NCI-H2107 treated with DMSO at 0.1 percent for 48 hours (cell line): ENCODE measurements around the gene CALR3.
"Not testable (repeated sequence)": the region's sequence is repeated elsewhere in the genome, so short reads cannot be mapped to it uniquely, and the experiment has no call there.

Experiments
- DNase-seq: peaks from one replicate; lab custom pipeline; 2025; ENCODE audit not compliant: unreplicated experiment; lab: John Stamatoyannopoulos, UW

The CALR3 gene

DNA sequence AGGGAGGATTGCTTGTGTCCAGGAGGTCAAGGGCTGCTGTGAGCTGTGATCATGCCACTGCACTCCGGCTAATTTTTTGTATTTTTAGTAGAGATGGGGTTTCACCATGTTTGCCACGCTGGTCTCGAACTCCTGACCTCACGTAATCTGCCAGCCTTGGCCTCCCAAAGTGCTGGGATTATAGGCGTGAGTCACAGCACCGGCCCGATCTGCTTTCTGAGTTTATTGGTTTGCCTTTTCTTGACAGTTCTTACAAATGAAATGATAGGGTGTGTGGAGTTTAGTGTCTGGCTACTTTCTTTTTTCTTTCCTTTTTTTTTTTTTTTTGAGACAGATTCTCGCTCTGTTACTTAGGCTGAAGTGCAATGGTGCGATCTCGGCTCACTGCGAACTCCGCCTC lies 1.1 kb upstream of the CALR3 start:
- no peak for DNase-seq

DNA sequence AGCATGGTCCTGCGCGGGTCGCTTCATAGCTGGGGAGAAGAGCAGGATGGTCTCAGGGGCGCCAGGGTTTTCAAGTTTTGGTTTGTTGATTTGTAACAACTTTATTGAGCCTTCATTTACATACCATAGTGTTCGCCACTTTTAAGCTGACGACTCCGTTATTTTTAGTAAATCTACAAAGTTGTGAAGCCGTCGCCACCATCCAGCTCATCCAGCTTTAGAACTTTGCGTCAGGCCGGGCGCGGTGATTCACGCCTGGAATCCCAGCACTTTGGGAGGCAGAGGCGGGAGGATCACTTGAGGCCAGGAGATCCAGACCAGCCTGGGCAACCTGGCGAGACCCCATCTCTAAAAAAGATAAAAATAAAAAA lies 631 bp upstream of the CALR3 start:
- no peak for DNase-seq

DNA sequence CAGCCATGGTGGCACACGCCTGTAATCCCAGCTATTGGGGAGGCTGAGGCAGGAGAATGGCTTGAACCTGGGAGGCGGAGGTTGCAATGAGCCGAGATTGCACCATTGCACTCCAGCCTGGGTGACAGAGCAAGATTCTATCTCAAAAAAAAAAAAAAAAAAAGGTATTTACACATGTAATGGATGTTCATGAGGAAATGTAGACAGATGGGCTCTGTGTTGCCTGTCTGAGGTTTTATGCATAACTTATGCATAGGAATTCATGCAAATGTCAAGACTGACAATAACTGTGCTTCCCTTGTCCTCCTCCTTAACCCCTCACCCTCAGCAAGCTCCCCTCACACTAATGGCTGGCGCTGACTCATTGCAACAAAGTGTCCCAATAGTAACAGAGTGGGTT lies 9.5 kb downstream of the CALR3 start:
- not testable (repeated sequence) for DNase-seq

DNA sequence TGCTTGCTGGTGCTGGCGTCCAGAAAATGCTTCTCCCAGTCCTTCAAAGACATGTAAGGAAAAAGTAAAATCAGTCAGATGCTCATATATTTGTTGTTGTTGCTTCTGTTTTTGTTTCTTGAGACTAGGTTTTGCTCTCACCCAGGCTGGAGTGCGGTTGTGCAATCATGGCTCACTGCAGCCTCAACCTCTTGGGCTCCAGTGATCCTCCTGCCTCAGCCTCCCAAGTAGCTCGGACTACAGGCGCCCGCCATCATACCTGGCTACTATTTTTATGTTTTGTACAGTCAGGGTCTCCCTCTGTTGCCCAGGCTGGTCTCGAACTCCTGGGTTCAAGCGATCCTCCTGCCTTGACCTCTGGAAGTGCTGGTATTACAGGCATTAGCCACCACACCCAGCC lies 13.2 kb downstream of the CALR3 start:
- DNase-seq, result no peak

DNA sequence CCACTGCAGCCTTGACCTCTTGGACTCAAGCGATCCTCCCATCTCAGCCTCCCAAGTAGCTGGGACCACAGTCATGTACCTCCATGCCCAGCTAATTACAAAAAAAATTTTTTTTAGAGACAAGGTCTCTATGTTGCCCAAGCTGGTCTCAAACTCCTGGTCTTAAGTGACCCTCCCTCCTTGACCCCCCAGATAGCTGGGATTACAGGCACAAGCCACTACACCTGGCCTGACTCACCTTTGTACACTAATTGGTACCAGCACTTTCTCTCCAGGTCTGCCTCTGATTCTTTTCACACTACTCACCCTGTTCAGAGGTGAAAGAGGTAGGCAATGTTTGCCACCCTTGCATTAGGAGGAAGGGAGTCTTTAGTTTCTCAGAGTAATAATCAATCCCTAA lies 18.7 kb downstream of the CALR3 start:
- DNase-seq, result no peak

DNA sequence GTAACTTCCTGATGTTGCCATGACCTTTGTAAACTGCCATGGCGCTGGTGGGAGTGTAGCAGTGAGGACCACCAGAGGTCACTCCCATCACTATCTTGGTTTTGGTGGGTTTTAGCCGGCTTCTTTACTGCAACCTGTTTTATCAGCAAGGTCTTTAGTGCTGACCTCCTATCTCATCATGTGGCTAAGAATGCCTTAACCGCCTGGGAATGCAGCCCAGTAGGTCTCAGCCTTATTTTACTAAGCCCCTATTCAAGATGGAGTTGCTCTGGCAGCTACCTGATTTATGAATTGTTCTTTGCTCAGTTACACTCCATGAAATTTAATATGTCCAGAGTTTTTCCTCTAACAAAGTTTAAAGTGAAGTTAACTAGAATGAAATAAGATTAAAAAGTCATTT lies 19.6 kb downstream of the CALR3 start:
- DNase-seq, result no peak

DNA sequence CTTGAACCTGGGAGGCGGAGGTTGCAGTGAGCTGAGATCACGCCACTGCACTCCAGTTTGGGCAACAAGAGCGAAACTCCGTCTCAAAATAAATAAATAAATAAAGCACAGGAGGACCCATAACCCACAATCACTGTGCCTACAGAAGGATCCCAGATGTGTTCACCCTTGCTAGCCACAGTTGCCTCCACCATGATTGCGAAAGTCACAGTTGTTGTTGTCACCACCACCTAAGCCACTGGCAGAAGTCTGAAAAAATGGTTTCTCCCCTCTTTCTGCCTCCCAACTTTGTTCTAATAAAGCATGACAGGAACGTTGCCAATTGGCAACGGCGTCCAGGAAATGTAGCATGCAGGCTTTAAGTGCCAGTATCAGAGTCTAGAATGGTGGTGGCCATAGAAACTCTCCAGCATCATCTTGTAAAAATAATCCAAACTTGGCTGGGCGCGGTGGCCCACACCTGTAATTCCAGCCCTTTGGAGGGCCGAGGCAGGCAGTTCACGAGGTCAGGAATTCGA lies 22.0 kb downstream of the CALR3 start:
- no peak for DNase-seq

DNA sequence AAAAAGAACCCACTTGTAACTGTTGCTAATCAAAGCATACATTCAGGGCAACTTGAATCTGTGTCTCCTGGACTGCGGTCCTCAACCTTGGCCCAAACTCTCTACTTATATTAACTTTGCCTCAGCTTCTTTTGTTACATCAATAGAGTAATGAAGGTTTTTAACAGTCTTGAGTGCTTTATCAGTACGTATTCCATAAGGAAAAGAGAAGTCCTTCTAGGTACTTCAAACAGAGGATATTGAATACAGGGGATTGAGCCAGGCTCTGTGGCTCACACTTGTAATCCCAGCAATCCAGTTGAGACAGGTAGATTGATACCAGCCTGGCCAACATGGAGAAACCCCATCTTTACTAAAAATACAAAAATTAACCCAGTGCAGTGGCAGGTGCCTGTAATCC lies 23.0 kb downstream of the CALR3 start:
- no peak for DNase-seq

DNA sequence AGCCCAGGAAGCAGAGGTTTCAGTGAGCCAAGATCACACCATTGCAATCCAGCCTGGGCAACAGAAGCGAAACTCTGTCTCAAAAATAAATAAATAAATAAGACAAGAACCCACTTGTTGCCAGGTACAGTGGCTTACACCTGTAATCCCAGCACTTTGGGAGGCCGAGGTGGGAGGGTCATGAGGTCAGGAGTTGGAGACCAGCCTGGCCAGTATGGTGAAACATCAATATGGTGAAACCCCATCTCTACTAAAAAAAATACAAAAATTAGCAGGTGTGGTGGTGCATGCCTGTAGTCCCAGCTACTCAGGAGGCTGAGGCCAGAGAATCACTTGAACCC lies 23.4 kb downstream of the CALR3 start:
- not testable (repeated sequence) for DNase-seq

DNA sequence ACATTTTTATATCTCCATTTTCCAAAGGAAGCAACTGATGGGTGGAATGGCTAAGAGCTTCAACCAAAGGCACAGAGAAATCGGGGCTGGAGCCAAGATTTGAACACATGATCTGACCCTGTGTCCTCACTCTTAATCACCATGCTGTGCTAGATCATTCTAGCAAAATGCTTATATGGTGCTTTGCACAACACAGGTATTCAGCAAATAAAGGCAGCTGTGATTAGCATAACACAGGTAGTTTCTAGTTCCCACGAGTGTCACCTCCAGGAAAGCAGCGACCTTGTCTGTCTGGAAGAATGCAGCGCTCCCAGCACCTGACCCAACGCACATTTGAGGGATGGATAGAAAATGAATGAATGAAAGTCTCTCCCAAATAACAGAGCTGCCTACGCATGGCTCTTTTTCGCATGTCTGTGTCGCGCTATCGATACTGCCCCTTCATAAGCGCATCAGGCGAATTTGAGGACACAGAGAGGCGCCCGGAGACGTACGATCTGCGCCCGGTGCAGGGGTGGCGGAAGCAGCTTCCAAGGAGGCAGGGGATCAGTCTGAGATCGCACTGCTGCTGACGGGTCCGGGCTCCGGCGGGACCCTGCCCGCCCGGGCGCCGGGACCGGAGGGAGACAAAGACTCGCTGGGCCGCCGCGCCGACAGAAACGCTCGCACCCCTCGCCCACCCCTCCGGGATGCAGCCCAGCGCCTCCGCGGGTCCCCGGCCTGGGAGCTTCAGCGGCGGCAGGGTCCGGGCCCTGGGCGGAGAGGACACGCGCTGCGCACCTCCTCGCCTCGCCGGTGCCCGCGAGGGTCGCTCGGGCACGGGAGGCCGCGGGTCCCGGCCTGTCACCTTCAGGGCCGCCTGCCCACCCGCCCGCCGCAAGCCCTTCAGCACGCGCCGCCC lies 24.8 kb downstream of the CALR3 start:
- DNase-seq, result no peak

DNA sequence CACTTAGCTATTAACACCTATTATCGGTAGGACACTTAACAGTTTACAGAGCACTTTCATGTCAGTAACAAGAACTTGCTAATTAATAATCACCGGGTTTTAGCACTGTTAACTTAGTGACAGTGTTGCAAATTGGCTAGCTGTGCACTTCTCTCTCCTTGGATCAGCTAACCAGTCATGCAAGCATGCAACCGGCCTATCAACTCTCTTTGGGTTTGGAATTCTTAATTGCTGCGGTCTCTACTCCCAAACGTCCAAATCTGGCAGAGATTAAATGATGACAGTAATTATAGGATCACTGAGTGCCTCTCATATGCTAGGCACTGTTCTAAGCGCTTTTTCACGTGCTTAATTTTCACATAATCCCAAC lies 25.4 kb downstream of the CALR3 start:
- DNase-seq, result no peak

DNA sequence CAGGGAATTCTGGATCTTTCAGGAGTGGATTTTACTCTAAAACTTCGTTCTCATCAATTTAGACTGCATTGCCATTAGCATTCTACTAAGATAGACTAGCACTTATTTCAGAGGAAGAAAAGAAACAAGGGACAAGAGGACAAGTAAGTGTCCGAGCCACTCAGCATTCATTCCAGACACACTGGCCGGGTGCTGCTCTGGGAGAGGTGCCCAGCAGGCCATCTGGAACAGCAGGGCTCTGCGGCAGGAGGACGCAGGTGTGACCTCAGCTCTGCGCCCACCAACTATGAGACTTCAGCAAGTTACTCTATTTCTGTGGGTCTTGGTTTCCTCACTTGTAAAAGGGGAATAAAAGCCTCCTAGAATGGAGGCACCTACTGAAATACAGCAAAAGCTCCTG lies 28.4 kb downstream of the CALR3 start:
- DNase-seq, result no peak

DNA sequence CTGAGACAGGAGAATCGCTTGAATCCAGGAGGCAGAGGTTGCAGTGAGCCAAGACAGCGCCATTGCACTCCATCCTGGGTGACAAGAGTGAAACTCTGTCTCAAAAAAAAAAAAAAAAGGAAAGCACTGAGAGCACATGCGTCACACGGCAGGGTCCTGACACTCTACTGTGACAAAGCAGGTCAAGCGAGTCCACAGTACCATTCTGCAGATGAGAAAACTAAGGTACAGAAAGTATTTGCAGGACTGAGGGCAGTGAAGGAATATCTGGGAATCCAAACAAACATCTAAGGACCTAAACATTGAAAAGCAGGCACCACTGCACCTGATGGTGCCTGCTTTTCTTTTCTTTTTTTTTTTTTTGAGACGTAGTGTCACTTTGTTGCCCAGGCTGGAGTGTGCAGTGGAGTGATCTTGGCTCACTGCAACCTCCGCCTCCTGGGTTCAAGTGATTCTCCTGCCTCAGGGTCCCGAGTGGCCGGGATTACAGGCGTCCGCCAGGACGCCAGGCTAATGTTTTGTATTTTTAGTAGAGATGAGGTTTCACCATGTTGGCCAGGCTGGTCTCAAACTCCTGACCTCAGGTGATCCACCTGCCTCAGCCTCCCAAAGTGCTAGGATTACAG lies 29.1 kb downstream of the CALR3 start:
- DNase-seq, result not testable (repeated sequence)

DNA sequence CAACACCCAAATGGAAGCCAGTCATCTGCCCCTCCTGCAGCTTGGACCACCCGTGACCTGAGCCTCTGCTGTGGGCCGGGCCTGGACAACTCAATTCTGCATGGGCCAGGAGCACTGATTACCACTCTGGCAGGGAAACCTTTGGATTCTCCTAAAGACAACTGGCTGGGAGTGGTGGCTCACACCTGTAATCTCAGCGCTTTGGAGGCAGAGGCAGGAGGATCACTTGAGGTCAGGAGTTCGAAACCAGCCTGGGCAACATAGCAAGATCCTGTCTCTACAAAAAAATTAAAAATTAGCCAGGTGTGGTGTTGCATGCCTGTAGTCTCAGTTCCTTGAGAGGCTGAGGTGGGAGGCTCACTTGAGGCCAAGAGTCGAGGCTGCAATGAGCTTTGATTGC lies 30.7 kb downstream of the CALR3 start:
- no peak for DNase-seq

DNA sequence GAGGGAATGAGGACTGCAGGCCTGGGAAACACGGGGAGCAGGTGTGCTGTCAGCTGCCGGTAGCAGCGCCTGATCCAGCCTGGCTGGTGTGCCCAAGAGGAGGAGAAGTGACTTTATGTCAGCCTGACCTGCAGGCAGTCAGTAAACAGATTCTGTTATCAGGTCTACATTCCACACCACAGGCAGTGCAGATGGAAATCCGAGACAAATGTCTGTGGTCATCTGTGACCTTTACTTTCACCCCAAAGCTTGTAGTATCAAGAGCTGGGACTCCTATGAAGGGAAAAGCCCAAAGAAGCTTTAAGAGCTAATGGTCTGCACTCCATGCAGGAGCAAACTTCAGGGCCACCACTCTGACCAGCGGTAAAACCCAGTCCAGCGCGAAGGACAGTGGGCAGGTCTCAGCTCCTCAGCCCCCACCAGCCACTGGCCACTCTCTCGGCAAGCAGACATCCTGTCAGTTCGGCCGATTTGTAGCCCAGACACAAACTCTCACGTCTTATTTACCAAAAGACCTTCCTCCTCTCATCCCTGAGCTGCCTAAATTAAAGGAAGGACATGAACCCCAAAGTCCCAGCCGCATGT lies 31.9 kb downstream of the CALR3 start:
- no peak for DNase-seq

DNA sequence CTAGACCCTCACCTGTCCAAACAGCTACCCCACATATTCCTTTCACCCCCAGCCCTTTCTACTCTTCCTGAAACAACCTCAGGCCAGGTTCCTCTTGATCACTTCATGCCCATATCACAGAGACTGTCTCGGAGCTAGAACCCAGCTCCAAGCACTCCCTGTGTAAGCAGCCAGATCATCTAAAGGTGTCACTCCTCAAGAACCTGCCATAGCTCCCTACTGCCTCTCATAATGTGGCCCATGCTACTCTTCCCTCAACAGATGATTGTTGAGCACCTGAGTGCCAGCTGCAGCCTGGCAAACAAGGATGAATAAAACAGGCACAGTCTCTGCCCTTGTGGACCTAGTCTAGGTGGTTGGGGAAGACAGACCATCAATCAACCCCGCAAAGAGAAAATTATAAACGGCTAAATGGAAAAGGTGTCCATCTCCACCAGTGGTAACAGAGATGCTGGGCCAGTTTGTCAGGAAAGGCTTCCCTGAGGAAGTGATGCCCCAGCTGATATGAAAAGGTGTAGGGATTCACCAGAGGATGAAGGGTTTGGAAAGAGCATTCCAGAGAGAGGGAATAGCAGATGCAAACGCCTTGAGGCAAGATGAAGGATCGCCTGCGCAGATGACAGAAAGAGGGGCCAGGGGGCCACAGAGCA lies 32.5 kb downstream of the CALR3 start:
- no peak for DNase-seq

DNA sequence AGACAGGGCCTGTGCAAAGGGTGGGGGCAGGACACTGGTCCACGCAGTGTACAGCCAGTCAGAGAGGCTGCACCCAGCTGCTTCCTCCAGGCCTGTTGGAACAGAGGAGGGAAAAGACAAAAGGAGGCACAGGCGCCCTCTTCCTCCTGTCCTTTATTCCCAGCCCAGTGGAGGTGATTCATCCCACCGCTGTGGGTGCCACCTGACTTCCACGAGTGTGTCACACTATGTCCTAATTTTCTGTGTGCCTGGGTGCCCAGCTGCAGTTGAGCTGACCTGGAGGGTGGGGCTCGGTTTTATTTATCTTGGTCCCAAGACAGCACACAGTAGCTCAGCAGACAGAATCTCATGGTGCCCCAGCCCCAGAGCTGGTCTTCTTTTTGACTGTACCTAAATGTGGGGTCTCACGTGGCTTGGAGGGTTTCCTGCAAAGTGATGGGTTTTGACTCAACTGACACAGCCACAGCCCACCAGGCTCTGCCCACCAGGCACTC lies 33.2 kb downstream of the CALR3 start:
- no peak for DNase-seq

DNA sequence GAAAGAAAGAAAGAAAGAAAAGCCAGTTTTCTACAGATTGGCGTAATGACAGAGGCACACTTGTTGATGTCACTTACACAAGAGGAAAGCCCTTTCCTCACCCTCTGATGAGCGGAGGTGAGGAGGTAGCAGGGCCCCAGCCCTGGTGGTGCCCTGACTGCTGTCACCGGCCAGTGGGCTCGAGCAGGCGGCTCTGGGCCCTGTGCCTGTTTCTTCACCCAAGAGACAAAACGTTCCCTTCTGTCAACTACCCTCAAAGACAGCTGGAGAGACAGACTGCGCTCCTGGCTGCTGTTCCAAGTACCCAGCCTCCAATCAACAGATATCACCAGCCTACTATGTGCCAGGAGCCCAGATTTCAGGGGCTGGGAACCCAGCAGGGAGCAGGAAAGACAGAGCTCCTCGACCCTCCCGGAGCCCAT lies 34.3 kb downstream of the CALR3 start:
- DNase-seq, result no peak

DNA sequence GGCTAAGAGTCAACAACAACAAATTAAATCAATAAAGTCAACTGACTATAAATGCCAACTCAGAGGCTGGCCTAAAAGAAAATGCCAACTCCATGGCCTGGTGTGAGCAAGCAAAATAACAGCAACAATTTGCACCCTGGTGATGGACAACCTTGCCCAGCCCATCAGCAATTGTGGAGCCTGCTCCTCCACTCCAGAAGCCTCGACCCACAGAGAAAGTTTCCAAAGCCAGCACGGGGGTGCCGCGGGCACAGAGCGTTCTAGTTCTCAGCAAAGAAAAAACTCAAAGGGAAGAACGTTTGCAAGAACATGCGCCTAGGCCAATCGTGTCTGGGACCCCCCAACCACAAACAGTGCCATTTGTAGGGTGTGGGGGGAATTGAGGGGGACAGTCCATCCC lies 35.5 kb downstream of the CALR3 start:
- no peak for DNase-seq

DNA sequence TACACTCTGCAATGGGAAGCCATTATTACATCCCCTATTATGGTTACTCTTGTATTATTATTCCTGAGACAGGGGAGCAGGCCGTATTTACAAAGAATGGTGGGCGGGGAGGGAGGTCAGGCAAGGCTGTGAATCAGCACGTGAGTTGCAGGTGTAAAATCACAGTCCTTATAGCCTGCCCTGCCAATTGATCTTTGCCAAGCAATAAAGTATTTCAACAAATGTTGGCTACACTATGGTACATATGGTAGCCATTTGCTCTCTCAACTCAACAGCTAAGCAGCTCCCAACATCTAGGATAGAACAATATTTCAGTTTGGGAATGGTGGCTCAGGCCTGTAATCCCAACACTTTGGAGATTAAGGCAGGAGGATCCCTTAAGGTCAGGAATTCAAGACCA lies 36.3 kb downstream of the CALR3 start:
- no peak for DNase-seq
